ENCODE results near the gene SAMSN1. TPM values are rescaled to one million over a fixed set of nuclear protein-coding genes. Genes with fewer than 3 reads are reported as not detected.

SAMSN1 gene
- total and polyA plus RNA-seq, 2 of the 8 experiments (the other 6 are each of a cell fraction or from before 2014, with no cell fraction given) = 0.50 to 3.0 TPM

DNA sequence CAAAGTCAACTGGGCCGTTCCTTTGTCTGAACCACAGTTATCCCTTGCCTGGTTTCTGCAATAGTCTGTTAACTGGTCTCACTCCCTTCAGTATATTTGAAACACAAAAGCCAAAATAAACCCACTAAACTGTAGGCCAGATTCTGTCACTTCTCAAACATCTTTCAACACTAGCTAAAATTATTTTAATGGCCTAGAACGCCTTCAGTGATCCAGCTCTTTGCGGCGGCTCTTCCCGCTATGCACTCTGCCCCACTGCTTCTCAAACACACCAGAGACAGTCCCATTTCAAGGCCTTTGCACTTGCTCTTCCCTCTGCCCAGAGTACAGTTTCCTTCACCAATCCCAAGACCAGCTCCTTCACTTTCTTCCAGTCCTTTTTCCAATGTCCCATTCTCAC lies 9.2 kb downstream of the SAMSN1 start:
- H4K20me1 ChIP-seq (replicated peaks in 1 of 2; ENCODE audit: control insufficient read depth in 1 of 2, insufficient read depth in 2 of 2, low read length in 2 of 2) = no peaks in the 10 kb centered on the region
- no peak overlapping the region for H3K4me3 ChIP-seq (ENCODE audit: extremely low read depth in 1 of 4, insufficient read depth in 2 of 4, low read depth in 3 of 4, low read length in 4 of 4)
- CTCF ChIA-PET (ENCODE audit: partially characterized antibody) = no interaction called here
- TF ChIP-seq, protein P1, sequence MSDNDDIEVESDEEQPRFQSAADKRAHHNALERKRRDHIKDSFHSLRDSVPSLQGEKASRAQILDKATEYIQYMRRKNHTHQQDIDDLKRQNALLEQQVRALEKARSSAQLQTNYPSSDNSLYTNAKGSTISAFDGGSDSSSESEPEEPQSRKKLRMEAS (IDR thresholded peaks at IDR 0.05) = no peak
- TF ChIP-seq CTBP2 (IDR thresholded peaks at IDR 0.05; ENCODE audit: borderline replicate concordance, insufficient read depth, insufficient read length, low read length) = no peak
- no peak for TF ChIP-seq CEBPB (IDR thresholded peaks at IDR 0.05; ENCODE audit: low read depth, low read length)
- no peak for TF ChIP-seq HDAC6 (IDR thresholded peaks at IDR 0.05; ENCODE audit: low read depth, low read length)
- no peak for TF ChIP-seq CBX5 (IDR thresholded peaks at IDR 0.05; ENCODE audit: low read depth, low read length)
- TF ChIP-seq KDM4A (IDR thresholded peaks at IDR 0.05; ENCODE audit: low read depth, low read length, severe bottlenecking) = no peak
- TF ChIP-seq TAF7 (optimal IDR thresholded peaks at IDR 0.05; ENCODE audit: borderline replicate concordance, low read depth, low read length) = no peak
- no peak for TF ChIP-seq BCL11A (IDR thresholded peaks at IDR 0.05; ENCODE audit: low read depth in 2 of 2, low read length in 2 of 2)
- no peak for TF ChIP-seq SUZ12 (IDR thresholded peaks at IDR 0.05; ENCODE audit: low read length)
- TF ChIP-seq CREB1 (IDR thresholded peaks at IDR 0.05) = no peak
- no peak for TF ChIP-seq CHD2 (IDR thresholded peaks at IDR 0.05; ENCODE audit: low read length)
- no peak for TF ChIP-seq EP300 (IDR thresholded peaks at IDR 0.05; ENCODE audit: borderline replicate concordance in 1 of 2, low read depth in 2 of 2, low read length in 2 of 2)
- TF ChIP-seq GABPA (IDR thresholded peaks at IDR 0.05; ENCODE audit: borderline replicate concordance, insufficient read depth, low read length) = no peak
- no peak for TF ChIP-seq BRCA1 (IDR thresholded peaks at IDR 0.05; ENCODE audit: low read depth, low read length)
- TF ChIP-seq KDM1A (IDR thresholded peaks at IDR 0.05; ENCODE audit: borderline replicate concordance, low read length) = no peak

More for the DNA sequence above, 9.2 kb downstream of the SAMSN1 start:
- no peak for DNase-seq (ENCODE audit: low read depth in 1 of 2, low spot score in 2 of 2)
- no peak overlapping the region for H3K9ac ChIP-seq (replicated peaks in 1 of 4; ENCODE audit: extremely low read depth in 1 of 4, low read depth in 3 of 4, low read length in 3 of 4)
- no peak for FAIRE-seq
- H3K18ac ChIP-seq (ENCODE audit: extremely low read depth, low read length) = no peak overlapping the region
- H3K4me1 ChIP-seq (replicated peaks in 1 of 4; ENCODE audit: control insufficient read depth in 3 of 4, insufficient read depth in 4 of 4, low read length in 3 of 4) = no peaks in the 10 kb centered on the region
- H2BK5ac ChIP-seq (ENCODE audit: low read depth, low read length) = no peak overlapping the region
- WGBS, 2 experiments (ENCODE audit: extremely low coverage in 1 of 2, insufficient coverage in 1 of 2, insufficient read length in 1 of 2, insufficient replicate concordance in 2 of 2, low coverage in 1 of 2, low lambda C conversion rate in 2 of 2, missing lambda C conversion rate in 1 of 2) = 95% methylated on average over 5 of the region's 5 CpGs; no CpG with 5 or more reads in 1 of the 2 experiments
- no peak overlapping the region for H3K23ac ChIP-seq (ENCODE audit: insufficient read length)
- H3K4ac ChIP-seq (replicated peaks; ENCODE audit: insufficient read length, low read depth, low read length) = no peak overlapping the region
- H3K79me2 ChIP-seq (ENCODE audit: control insufficient read depth in 1 of 2, insufficient read depth in 2 of 2, low read length in 2 of 2) = no peaks in the 10 kb centered on the region
- no peak overlapping the region for H4K8ac ChIP-seq (ENCODE audit: extremely low read depth, insufficient read depth, low read length)
- H4K91ac ChIP-seq (replicated peaks; ENCODE audit: insufficient read length, low read length) = no peak overlapping the region
- no peak overlapping the region for H2AK5ac ChIP-seq (ENCODE audit: low read depth, low read length)
- no peaks in the 10 kb centered on the region for H3K27me3 ChIP-seq (replicated peaks in 1 of 4; ENCODE audit: control insufficient read depth in 3 of 4, extremely low read depth in 1 of 4, insufficient read depth in 3 of 4, low read length in 3 of 4)
- POLR2A ChIA-PET (ENCODE audit: partially characterized antibody) = no interaction called here
- no peak overlapping the region for H3K14ac ChIP-seq (ENCODE audit: insufficient read length)
- no peak overlapping the region for H3K56ac ChIP-seq (replicated peaks; ENCODE audit: insufficient read length, low read depth, low read length)
- no peak overlapping the region for H3K27ac ChIP-seq (ENCODE audit: low read depth, low read length)
- H3K36me3 ChIP-seq (ENCODE audit: control insufficient read depth in 2 of 4, insufficient read depth in 4 of 4, low read length in 3 of 4) = no peaks in the 10 kb centered on the region
- H3K9me3 ChIP-seq (ENCODE audit: insufficient read depth in 2 of 2, low read depth in 1 of 2, low read length in 1 of 2) = no peaks in the 10 kb centered on the region
- H3K79me1 ChIP-seq (ENCODE audit: low read depth, low read length) = no peaks in the 10 kb centered on the region
- H2BK12ac ChIP-seq (ENCODE audit: low read depth, low read length) = no peak overlapping the region
- no peak overlapping the region for H2BK15ac ChIP-seq (ENCODE audit: low read length)
- no peak overlapping the region for H2BK120ac ChIP-seq (replicated peaks; ENCODE audit: low read depth, low read length)
- no peaks in the 10 kb centered on the region for H3K23me2 ChIP-seq (ENCODE audit: low read depth, low read length)
- no peak overlapping the region for H2BK20ac ChIP-seq (ENCODE audit: low read length)
- no peak overlapping the region for H4K5ac ChIP-seq (ENCODE audit: insufficient read length, low read depth, low read length)
- H3K4me2 ChIP-seq (ENCODE audit: insufficient read depth in 1 of 2, low read depth in 2 of 2, low read length in 2 of 2) = no peak overlapping the region
- H2AFZ ChIP-seq (ENCODE audit: low read length) = no peak overlapping the region

Data from H1 (cell line).